T-helper 1 cell (primary cell): ENCODE data around the gene ABCC11.

ENCODE experiments used
- DNase-seq, 5 donors: peaks; one replicate each; pipeline ENCODE4 v3.0.0-alpha.2; 2012 to 2020

ABCC11 gene

GRCh38 chr16:48158296-48158695 lies 89.0 kb downstream of the ABCC11 start:
- DNase-seq: peak in 1 of 5 donors; percentile 56

DNA sequence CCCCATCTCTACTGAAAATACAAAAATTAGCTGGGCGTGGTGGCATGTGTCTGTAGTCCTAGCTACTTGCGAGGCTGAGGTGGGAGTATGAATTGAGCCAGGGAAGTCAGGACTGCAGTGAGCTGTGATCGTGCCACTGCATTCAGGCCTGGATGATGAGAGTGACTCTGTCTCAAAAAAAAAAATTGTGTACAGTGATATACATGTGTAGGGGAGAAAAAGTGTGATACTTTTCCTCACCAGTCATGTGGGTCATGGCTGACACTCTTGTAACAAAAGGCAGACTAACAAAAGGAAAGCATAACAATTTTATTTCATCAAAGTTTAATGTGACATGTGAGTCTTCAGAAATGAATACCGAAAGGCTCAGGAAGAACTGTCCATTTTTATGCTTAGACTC lies 89.5 kb downstream of the ABCC11 start:
- no peak for DNase-seq

DNA sequence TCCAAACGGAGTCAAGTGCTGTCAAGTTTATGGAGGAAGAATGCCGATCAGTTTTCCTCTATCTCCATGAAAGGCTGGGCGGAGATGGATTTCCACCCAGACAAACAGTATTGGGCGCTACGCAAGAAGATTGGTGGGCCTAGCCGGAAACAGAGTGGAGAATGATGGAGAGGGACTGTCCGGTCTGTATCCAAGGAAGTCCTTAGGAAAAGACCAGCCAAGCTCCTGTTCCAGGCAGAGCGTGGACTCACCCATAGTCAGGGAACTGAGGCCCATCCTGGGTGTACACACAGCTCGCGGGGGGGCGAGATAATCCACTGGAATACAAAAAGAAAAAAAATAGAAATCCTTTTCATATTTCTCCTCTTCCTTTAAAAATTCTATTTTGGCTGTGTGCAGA lies 90.0 kb downstream of the ABCC11 start:
- DNase-seq: no peak

DNA sequence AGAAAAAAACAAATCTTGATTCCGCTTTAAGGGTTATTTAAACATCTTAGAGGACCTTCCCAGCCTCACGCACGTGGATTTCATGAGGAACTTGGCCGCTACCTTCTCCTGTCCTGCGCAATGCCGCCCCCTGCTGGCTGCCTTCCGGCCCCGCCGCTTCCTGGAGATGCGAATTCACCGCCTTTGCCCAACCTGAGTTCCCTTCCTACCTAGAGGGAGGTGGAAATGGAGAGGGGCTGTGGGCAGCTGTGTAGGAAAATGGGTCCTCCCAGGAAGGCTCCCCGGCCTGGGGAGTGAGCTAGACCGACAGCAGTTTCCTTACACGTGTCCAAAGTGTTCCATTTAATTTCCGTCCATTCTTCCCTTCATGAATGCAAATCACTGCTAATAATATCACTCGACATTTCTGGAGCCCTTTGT lies 90.5 kb downstream of the ABCC11 start:
- DNase-seq: peak; percentile 53 to 80 (median 66)

GRCh38 chr16:48155926-48156789 lies 91.2 kb downstream of the ABCC11 start, which contains the start of gene ABCC12:
Gene ABCC12, minus strand, starts transcription at chr16:48155993. Its CDS starts 9,569 bp downstream, at chr16:48146424.
- DNase-seq: no peak

DNA sequence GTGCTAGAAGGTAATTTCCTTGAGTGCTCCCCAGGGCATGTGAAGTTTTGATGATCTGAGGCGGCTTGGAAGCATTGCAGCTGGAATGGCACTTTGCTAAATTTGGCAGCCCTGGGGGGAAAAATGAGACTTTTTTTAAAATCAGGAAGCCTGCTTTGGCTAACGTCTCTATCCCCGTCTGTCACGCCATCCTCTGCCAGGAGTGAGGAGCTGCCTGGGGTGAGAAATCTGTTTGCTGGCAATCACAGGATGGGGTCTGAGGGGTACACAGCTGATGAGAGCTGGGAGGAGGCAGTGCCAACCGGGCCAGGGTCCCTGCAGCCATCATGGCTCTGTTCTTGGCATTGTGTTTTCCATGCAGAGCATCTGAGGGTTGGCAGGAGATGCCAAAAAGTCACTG lies 93.6 kb downstream of the ABCC11 start:
- no peak for DNase-seq

GRCh38 chr16:48152226-48152625 lies 95.1 kb downstream of the ABCC11 start:
- no peak for DNase-seq

DNA sequence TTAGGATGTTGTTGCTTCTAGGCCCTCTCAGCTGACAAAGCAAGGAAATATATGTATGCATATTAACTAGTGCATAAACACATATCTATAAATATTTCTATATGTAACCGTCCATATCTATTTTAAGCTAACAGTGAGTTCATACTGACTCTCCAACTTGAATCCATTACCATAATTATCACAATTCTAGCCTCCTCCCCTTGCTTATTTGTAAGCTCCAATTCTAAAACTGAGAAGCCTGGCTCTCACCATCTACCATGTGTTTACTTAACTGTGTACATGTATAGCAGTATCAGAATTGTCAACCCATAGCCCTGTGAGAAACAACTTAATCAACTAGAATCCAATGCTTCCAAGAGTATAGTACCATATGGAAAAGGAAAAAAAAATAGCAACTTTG lies 96.6 kb downstream of the ABCC11 start:
- DNase-seq: no peak

- DNase-seq: no peak
Measured at GRCh38 chr16:48146710-48147109, 100.6 kb downstream of the ABCC11 start.

GRCh38 chr16:48146131-48146530 lies 101.2 kb downstream of the ABCC11 start:
- DNase-seq: no peak

DNA sequence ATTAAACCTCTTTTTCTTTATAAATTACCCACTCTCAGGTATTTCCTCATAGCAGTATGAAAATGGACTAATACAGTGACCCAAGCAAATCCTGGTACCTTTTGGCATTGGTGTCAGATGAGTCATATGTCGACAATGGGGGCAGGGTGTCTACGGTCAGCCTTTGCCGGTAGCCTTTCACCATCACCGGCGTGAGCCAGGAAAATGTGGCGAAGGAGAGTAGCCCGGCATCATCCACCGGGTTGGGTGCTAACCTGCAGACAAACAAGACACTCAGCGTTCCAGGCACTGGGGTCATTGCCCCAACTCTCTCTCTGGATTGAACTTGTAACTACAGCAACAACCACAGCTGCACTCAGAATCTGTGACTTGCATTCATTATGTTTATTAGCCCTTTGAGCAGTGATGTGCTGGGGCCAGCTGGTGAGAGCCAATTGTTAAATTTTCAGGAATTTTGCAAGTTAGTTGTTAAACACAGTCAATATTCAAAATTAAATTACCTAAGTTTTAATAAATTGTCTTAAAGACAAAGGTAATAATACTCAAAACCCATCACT lies 103.4 kb downstream of the ABCC11 start:
- DNase-seq: no peak

DNA sequence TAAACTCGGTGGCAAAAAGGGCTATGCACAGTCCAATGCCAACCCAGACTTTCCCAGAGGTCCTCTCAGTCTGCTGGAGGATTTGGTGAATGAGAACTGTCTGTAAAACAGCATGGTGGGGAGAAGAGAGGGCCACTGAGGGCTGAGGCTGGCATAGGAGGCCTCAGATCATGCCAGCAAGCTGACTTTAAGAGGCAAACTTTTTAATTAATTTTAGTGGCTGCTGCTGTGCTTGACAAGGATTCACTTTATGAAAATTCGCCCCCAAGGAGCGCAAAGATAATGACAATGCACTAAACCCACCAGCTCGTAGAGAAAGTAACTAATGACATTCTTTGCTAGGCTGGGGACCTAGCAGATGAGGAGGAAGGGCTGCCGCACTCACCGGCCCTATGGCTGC lies 106.5 kb downstream of the ABCC11 start:
- no peak for DNase-seq

DNA sequence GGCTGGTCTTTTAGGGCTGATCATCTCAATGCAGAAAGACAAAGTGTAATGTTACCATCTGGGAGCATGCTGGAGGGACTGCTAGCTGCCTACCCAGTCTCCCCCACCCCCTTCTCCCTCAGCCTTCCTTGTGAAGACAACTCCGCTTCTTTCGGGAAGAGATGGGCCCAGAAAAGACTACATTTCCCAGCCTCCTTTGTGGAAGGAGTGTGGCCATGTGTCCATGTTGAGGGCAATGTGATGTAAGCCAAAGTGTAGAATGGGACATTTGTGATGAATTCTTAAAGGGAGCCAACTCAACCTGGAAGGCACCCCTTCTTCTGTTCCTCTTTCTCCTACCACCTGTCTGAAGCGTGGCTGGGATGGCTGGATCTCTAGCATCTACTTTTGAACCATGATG lies 107.8 kb downstream of the ABCC11 start:
- DNase-seq: no peak

DNA sequence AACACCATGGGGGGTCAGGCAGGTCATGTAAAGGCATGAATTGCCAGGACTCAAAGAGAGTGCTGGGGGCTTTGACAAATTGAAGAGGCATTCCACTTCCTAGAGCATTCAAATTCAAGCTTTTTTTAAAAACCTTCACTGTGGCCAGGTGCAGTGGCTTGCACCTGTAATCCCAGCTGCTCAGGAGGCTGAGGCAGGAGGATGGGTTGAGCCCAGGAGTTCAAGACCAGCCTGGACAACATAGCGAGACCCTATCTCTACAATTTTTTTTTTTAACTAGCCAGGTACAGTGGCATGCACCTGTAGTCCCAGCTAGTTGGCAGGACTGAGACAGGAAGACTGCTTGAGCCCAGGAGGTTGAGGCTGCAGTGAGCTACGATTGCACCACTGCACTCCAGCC lies 108.8 kb downstream of the ABCC11 start:
- no peak for DNase-seq

GRCh38 chr16:48137822-48138221 lies 109.5 kb downstream of the ABCC11 start:
- no peak for DNase-seq

- no peak for DNase-seq
Measured at GRCh38 chr16:48136547-48137360, 110.6 kb downstream of the ABCC11 start.

DNA sequence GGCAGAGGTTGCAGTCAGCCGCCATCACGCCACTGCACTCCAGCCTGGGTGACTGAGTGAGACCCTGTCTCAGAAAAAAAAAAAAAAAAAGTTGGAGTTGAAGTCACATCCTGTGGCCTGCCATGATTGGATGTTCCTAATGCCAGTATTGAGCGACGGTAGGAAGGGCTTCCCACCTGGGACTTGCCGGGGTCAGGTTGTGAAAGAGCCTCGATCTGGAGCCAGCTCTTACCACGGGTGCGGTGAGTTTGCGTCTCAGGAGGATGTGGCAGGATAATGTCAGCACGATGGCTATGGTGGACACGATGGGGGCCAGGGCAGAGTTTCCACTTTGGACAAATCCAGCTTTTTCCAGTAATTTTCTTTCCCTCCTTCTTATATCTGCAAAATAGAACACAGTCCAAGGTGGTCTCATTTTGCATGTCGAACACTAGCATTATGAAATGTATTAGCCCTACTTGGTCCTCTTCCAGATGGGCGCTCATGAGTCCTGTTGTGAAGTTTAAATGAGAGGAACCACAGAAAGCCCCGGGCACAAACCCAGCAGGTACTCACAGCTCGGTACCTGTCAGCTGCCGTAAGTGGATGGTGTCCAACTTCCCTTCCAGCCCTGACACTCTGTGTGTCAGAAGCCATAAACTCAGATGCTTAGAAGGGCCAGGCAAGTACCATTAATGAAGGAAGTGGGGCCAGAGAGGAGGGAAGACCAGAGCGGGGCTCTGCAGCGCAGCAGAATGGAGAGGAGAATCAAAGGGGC lies 113.7 kb downstream of the ABCC11 start:
- no peak for DNase-seq

GRCh38 chr16:48132696-48133095 lies 114.6 kb downstream of the ABCC11 start:
- no peak for DNase-seq

- DNase-seq: no peak
Measured at GRCh38 chr16:48131201-48131935, 116.0 kb downstream of the ABCC11 start.

DNA sequence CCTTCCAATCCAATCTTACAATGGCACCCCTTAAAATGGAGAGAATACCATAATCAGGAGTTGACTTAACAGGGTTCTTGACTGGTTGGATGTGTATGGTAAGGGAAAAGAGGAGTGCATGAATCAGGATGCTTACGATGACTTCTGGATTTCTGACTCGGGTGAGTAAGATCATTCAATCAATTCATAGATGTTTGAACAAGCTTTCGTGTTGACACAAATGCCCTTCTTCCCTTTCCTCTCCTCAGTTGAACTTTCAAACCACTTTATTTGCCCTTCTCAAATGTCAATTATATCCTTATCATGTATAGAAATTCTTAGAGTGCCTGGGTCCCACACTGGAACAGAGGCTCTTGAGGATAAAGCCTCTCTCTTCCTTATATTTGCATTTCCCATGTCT lies 117.4 kb downstream of the ABCC11 start:
- DNase-seq: no peak

GRCh38 chr16:48128769-48129168 lies 118.6 kb downstream of the ABCC11 start:
- no peak for DNase-seq
